GM21529 (cell line): ENCODE measurements around the gene ADCY7.

ENCODE experiments used
- ATAC-seq: cut with Tn5 transposase; IDR thresholded peaks from one replicate; pipeline ENCODE4 v1.9.1; 2021; ENCODE audit not compliant: unreplicated experiment

Gene ADCY7

GRCh38 chr16:50265716-50266336 is 525 bp upstream of the ADCY7 start:
- no peak for ATAC-seq

GRCh38 chr16:50267151-50267631 is 840 bp downstream of the ADCY7 start:
- no peak for ATAC-seq

GRCh38 chr16:50267651-50268050 is 1.3 kb downstream of the ADCY7 start:
- ATAC-seq: no peak

- no peak for ATAC-seq
Measured at GRCh38 chr16:50268352-50268751, 2.0 kb downstream of the ADCY7 start.

- no peak for ATAC-seq
Measured at GRCh38 chr16:50269061-50269705, 2.8 kb downstream of the ADCY7 start.

GRCh38 chr16:50269769-50270509 is 3.6 kb downstream of the ADCY7 start:
- ATAC-seq: no peak

GRCh38 chr16:50270510-50271147 is 4.3 kb downstream of the ADCY7 start:
- ATAC-seq: no peak

- no peak for ATAC-seq
Measured at GRCh38 chr16:50271148-50272041, 5.0 kb downstream of the ADCY7 start.

- ATAC-seq: no peak
Measured at GRCh38 chr16:50272111-50272571, 5.8 kb downstream of the ADCY7 start.

- no peak for ATAC-seq
Measured at GRCh38 chr16:50272687-50273381, 6.5 kb downstream of the ADCY7 start.

GRCh38 chr16:50273382-50273690 is 7.0 kb downstream of the ADCY7 start:
- ATAC-seq: no peak

GRCh38 chr16:50273888-50274325 is 7.6 kb downstream of the ADCY7 start:
- peak; percentile 68 for ATAC-seq

- ATAC-seq: peak; percentile 44
Measured at GRCh38 chr16:50274326-50275097, 8.2 kb downstream of the ADCY7 start.

- ATAC-seq: no peak
Measured at GRCh38 chr16:50275098-50275415, 8.7 kb downstream of the ADCY7 start.

GRCh38 chr16:50275428-50276325 is 9.3 kb downstream of the ADCY7 start:
- ATAC-seq: no peak

- no peak for ATAC-seq
Measured at GRCh38 chr16:50276326-50276640, 9.9 kb downstream of the ADCY7 start.

- ATAC-seq: no peak
Measured at GRCh38 chr16:50276801-50277555, 10.6 kb downstream of the ADCY7 start.

GRCh38 chr16:50278251-50278650 is 11.9 kb downstream of the ADCY7 start:
- ATAC-seq: no peak
